MCF 10A (cell line): ENCODE results near the gene KRTAP4-5. TPM values are rescaled to one million over a fixed set of nuclear protein-coding genes. Genes with fewer than 3 reads are reported as not detected.
"Not testable (repeated sequence)": the region's sequence is repeated elsewhere in the genome, so short reads cannot be mapped to it uniquely, and the experiment has no call there.

Source experiments
- BruUV-seq: library from RNA; stranded (reverse); fragments of 400-500 nt; replicated peaks from 2 replicates; lab custom pipeline; 2021; lab: Mats Ljungman, UMichigan
- CTCF ChIA-PET: fragments of 300-600 bp; sonication (Branson Sonifier 250); formaldehyde crosslinking; extraction: SDS; loops from one replicate; lab custom pipeline; 2021; ENCODE audit warnings: antibody characterized with exemption, inconsistent platforms; lab: Yijun Ruan, JAX
- POLR2A ChIA-PET: fragments of 300-600, 350-650 bp; sonication (Branson Sonifier 250); formaldehyde crosslinking; extraction: SDS; loops from one replicate; lab custom pipeline; 2020; ENCODE audit warnings: antibody characterized with exemption, inconsistent platforms; lab: Yijun Ruan, JAX
- DNase-seq: peaks from one replicate; pipeline ENCODE4 v3.0.0-alpha.2; 2018; ENCODE audit not compliant: unreplicated experiment
- H3K27ac Mint-ChIP-seq: one replicate; pipeline ENCODE4 v1.8.0; 2022; ENCODE audit warnings: mild to moderate bottlenecking, low read depth, mixed read lengths; ENCODE audit not compliant: unreplicated experiment
- H3K27me3 Mint-ChIP-seq: one replicate; pipeline ENCODE4 v1.8.0; 2022; ENCODE audit warnings: mixed read lengths; ENCODE audit not compliant: insufficient read depth, unreplicated experiment
- H3K36me3 Mint-ChIP-seq: one replicate; pipeline ENCODE4 v1.8.0; 2022; ENCODE audit warnings: mild to moderate bottlenecking, moderate library complexity, mixed read lengths; ENCODE audit not compliant: insufficient read depth, unreplicated experiment
- H3K4me1 Mint-ChIP-seq: one replicate; pipeline ENCODE4 v1.8.0; 2022; ENCODE audit warnings: mixed read lengths; ENCODE audit not compliant: insufficient read depth, unreplicated experiment
- H3K4me3 Mint-ChIP-seq: one replicate; pipeline ENCODE4 v1.8.0; 2022; ENCODE audit warnings: mild to moderate bottlenecking, moderate library complexity, mixed read lengths; ENCODE audit not compliant: unreplicated experiment
- H3K9me3 Mint-ChIP-seq: one replicate; pipeline ENCODE4 v1.8.0; 2022; ENCODE audit warnings: mixed read lengths; ENCODE audit not compliant: unreplicated experiment
- intact Hi-C: fragments of 100-400 bp; cut with micrococcal nuclease; formaldehyde crosslinking; loops from 2 replicates; pipeline ENCODE4 v1.14.1; 2022
- total RNA-seq: library from RNA; stranded (reverse); gene quantifications from 2 replicates; pipeline ENCODE4 v1.2.3, GENCODE V29; 2022
- TF ChIP-seq, protein P1 (sequence below): fragments of 200-600 bp; IDR thresholded peaks from one replicate; pipeline ENCODE4 v1.8.0; 2022; ENCODE audit warnings: antibody characterized with exemption, mild to moderate bottlenecking; ENCODE audit not compliant: unreplicated experiment

The KRTAP4-5 gene
- total RNA-seq, 1 experiment from 2014 or later = not detected

DNA sequence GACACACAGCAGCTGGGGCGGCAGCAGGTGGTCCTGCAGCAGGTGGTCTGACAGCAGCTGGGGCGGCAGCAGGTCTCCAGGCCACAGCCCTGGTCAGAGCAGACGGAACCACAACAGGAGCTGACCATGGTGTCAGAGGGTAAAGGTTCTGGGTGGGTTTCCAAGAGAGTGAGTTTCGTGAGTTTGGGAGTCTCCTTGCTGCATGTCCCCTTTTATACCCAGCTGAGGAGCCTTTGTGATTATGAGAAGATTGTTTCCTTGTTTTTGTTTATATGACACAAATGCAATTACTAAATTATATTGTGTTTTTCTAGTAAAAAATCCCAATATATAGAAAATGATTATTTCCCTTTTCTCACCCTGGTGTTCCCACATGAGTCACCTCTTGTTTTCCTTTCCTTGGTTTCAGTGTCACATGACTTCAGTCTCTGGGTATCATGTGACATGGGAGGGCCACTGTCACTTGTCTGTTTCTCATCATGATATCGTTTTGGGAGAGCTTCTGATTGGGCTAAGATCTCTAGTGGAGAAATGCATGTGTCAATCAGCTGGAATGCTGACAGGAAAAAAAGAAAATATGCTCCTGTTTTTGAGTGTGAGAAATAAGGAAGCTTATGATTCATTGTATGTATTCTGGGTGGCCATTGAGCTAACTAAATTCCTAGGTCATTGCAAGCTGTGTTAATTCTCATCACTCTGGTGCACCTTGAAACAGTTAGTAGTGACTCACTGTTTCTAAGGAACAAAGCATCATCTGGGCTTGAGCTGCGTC, 9.1 kb downstream of the KRTAP4-5 start, which contains the start of gene KRTAP4-6:
TSS of gene KRTAP4-6 (minus strand) at position 185 of the 772 bp plus-strand sequence. CDS start at position 128, 57 bp downstream.
- intact Hi-C loops = loop anchor here (2.0 kb wide), 1 partner anchor 232 kb away; no protein-coding TSS in a partner anchor
- BruUV-seq = no TSS peak
- H3K27me3 Mint-ChIP-seq = no peaks in the 10 kb centered on the region
- peak within 1 kb of the TSS; percentile 3 for H3K27ac Mint-ChIP-seq
- peaks cover 6% of the 10 kb centered on the region for H3K36me3 Mint-ChIP-seq
- H3K4me1 Mint-ChIP-seq = peaks cover 6% of the 10 kb centered on the region
- peaks cover 27% of the 10 kb centered on the region for H3K9me3 Mint-ChIP-seq
- peak; percentile 49 for DNase-seq
- TF ChIP-seq, protein P1, sequence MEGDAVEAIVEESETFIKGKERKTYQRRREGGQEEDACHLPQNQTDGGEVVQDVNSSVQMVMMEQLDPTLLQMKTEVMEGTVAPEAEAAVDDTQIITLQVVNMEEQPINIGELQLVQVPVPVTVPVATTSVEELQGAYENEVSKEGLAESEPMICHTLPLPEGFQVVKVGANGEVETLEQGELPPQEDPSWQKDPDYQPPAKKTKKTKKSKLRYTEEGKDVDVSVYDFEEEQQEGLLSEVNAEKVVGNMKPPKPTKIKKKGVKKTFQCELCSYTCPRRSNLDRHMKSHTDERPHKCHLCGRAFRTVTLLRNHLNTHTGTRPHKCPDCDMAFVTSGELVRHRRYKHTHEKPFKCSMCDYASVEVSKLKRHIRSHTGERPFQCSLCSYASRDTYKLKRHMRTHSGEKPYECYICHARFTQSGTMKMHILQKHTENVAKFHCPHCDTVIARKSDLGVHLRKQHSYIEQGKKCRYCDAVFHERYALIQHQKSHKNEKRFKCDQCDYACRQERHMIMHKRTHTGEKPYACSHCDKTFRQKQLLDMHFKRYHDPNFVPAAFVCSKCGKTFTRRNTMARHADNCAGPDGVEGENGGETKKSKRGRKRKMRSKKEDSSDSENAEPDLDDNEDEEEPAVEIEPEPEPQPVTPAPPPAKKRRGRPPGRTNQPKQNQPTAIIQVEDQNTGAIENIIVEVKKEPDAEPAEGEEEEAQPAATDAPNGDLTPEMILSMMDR = no peak
- H3K4me3 Mint-ChIP-seq = no peak within 1 kb of the TSS
- POLR2A ChIA-PET = interaction anchor here (0.6 to 1.7 kb wide), 6 partner anchors 9 to 972 kb away, joined by 3 to 5 read pairs (median 4); partner anchors contain the start of gene KRT32
- CTCF ChIA-PET = interaction anchor here (0.6 kb wide), 1 partner anchor 523 kb away, joined by 3 read pairs; no protein-coding TSS in a partner anchor

GRCh38 chr17:41139865-41140264, 9.8 kb downstream of the KRTAP4-5 start:
- not testable (repeated sequence) for H3K4me3 Mint-ChIP-seq, DNase-seq, BruUV-seq, H3K27ac Mint-ChIP-seq, H3K27me3 Mint-ChIP-seq, H3K4me1 Mint-ChIP-seq, H3K36me3 Mint-ChIP-seq
- POLR2A ChIA-PET = interaction anchor here (0.7 to 1.7 kb wide), 2 partner anchors 8 to 444 kb away, joined by 5 read pairs; no protein-coding TSS in a partner anchor
- CTCF ChIA-PET = interaction anchor here (0.6 kb wide), 2 partner anchors 283 to 523 kb away, joined by 3 read pairs; no protein-coding TSS in a partner anchor
- intact Hi-C loops = loop anchor here (2.0 kb wide), 1 partner anchor 231 kb away; no protein-coding TSS in a partner anchor
- H3K9me3 Mint-ChIP-seq = peaks cover 27% of the 10 kb centered on the region

DNA sequence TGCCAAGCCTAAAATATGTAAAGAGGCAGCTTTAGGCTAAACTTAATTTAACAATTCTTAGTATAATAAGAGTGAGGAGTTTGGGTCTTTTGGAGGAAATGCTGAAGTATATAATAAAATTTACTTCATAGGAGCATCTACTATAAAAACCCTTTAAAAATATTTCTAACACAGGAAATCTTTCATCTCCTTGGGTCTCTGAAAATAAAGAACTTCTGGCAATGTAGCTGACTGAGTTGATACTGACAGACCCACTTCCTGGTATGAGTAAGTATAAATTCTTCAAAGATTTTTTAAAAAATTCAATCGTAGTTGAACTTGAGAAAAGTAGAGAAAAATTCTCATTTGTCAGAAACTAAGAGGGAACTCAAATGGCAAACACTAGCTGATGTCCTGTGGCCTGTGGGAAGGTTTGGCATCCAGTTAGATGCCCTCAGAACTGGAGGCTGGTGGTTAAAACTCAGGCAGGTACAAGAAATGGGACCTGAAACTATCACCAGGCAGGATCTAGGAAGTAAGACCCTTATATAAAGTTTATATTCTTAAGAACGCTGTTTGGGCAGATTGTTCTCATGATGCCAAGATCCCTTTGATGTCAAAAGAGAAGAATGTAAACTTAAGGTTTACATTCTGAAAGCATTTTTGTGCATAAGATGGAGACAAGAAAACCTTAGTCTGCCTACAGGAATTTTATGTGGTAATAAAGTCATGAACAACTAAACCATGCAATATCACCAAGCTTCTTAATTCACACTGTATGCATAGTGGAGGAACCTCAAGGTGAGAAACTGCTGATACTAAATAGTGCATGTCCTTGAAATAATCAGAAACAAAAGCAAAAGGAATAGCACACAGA, 15.5 kb downstream of the KRTAP4-5 start:
- TF ChIP-seq, protein P1 = no peak
- peaks cover 9% of the 10 kb centered on the region for H3K4me1 Mint-ChIP-seq
- DNase-seq = no peak
- no peak overlapping the region for H3K4me3 Mint-ChIP-seq
- no peaks in the 10 kb centered on the region for H3K27me3 Mint-ChIP-seq
- POLR2A ChIA-PET = no interaction called here
- H3K27ac Mint-ChIP-seq = no peak overlapping the region
- CTCF ChIA-PET = no interaction called here
- intact Hi-C loops = no loop called here
- H3K36me3 Mint-ChIP-seq = no peaks in the 10 kb centered on the region
- peaks cover 20% of the 10 kb centered on the region for H3K9me3 Mint-ChIP-seq
- BruUV-seq = no TSS peak

DNA sequence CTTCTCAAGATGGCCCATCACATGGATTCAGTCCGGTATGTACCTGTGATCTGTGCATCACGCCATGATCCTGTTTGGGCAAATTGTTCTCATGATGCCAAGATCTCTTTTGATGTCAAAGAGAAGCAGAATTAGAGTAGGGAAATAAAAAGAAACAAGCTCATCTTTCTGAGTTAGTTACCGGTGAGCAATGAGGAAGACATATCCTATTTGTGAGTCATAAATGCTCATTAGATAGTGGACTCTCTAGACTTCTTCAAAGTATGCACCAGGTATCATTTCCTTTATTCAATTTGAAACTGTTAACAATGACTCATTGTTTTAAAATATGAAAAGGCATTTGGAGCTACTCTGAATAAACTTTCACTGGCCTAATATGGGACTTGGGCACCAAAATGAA, 17.6 kb downstream of the KRTAP4-5 start:
- Mint-ChIP-seq H3K4me3 (no peak overlapping the region), H3K36me3 (no peaks in the 10 kb centered on the region), H3K27ac (no peak overlapping the region), H3K9me3 (peaks cover 15% of the 10 kb centered on the region), H3K27me3 (no peaks in the 10 kb centered on the region), H3K4me1 (peaks cover 9% of the 10 kb centered on the region)
- TF ChIP-seq, protein P1 = no peak
- CTCF ChIA-PET = interaction anchor here (0.6 kb wide), 1 partner anchor 458 kb away, joined by 3 read pairs; no protein-coding TSS in a partner anchor
- BruUV-seq = no TSS peak
- DNase-seq = peak; percentile 6
- intact Hi-C loops = no loop called here
- POLR2A ChIA-PET = interaction anchor here (0.5 to 1.2 kb wide), 2 partner anchors 9 to 145 kb away, joined by 3 to 5 read pairs; partner anchors contain the start of gene KRTAP4-6
